ENCODE results near the gene BCLAF1. TPM values are rescaled to one million over a fixed set of nuclear protein-coding genes. Genes with fewer than 3 reads are reported as not detected.

Gene BCLAF1
- total and polyA plus RNA-seq, 12 donors, result 13.1 to 102 (median 92.2) TPM

DNA sequence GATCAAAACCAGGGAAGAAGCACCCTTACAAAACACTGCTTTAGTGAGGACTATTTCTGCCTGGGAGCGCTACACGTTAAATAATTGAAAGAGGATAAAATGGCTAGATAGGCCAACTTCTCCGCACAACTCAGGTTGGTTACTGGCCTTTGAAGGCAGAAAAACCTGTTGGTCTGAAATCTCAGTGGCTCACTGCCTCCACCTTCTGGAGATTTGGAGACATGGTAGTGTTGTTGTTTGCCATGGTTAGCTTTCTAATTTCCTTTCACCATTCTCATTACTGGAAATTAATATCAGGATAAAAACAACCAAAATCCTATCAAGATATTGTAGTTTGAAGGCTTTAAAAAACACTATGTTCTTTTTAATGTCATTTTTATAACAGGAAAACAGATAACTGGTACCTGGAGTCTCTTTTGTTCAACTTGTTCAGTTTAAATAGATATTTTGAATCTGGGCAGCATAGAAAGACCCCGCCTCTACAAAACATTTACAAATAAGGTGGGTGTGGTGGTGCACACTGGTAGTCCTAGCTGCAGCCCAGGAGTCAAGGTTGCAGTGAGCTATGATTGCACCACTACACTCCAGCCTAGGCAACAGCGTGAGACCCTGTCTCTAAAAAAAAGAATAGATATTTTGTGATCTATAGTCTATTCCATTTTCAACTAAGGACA is 27.5 kb upstream of the BCLAF1 start:
- intact Hi-C loops (cut with DNase I), result loop anchor here in 9 of 10 donors (2.0 to 10.0 kb wide), 8 partner anchors 780 to 865 kb away; no protein-coding TSS in a partner anchor

DNA sequence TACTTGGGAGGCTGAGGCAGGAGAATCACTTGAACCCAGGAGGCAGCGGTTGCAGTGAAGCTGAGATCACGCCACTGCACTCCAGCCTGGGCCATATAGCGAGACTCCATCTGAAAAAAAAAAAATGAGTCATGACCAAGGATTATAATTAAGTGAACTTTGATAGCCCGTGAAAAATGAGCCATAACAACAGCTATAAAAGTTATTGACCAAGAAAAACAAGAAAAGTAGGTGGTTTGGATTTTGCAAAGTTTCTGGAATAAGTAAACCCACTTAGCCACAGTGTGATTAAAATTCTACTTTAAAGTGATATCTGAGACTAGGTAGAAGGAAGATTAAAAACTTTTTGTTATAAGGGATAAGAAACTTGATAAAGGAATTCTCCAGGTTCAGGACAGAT is 25.9 kb upstream of the BCLAF1 start:
- H3K9me3 ChIP-seq, result no peaks in the 10 kb centered on the region
- H3K4me3 ChIP-seq, result no peak overlapping the region
- H3K36me3 ChIP-seq, result no peaks in the 10 kb centered on the region
- TF ChIP-seq, protein P1, sequence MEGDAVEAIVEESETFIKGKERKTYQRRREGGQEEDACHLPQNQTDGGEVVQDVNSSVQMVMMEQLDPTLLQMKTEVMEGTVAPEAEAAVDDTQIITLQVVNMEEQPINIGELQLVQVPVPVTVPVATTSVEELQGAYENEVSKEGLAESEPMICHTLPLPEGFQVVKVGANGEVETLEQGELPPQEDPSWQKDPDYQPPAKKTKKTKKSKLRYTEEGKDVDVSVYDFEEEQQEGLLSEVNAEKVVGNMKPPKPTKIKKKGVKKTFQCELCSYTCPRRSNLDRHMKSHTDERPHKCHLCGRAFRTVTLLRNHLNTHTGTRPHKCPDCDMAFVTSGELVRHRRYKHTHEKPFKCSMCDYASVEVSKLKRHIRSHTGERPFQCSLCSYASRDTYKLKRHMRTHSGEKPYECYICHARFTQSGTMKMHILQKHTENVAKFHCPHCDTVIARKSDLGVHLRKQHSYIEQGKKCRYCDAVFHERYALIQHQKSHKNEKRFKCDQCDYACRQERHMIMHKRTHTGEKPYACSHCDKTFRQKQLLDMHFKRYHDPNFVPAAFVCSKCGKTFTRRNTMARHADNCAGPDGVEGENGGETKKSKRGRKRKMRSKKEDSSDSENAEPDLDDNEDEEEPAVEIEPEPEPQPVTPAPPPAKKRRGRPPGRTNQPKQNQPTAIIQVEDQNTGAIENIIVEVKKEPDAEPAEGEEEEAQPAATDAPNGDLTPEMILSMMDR (IDR thresholded peaks at IDR 0.05), result no peak
- intact Hi-C loops (cut with DNase I), result loop anchor here in 8 of 10 donors (5.0 to 10.0 kb wide), 6 partner anchors 778 to 863 kb away; no protein-coding TSS in a partner anchor
- H3K27me3 ChIP-seq, result peaks cover 0 to 6% (median 0%) of the 10 kb centered on the region in 7 donors
- WGBS, 2 donors, result 91 to 92% methylated on average over 4 of the region's 4 CpGs
- ATAC-seq, result no peak
- no peak overlapping the region for H3K27ac ChIP-seq
- no peak for DNase-seq
- H3K4me1 ChIP-seq, result no peaks in the 10 kb centered on the region

More for the DNA sequence above, 27.5 kb upstream of the BCLAF1 start:
- TF ChIP-seq, protein P1 (IDR thresholded peaks at IDR 0.05), result peak; percentile 73 to 88 (median 86)
- ATAC-seq, result peak in 5 of 8 donors; percentile 52 to 73 (median 62)
- Histone ChIP-seq H3K4me1 (no peaks in the 10 kb centered on the region), H3K36me3 (no peaks in the 10 kb centered on the region), H3K4me3 (no peak overlapping the region), H3K27ac (no peak overlapping the region), H3K9me3 (no peaks in the 10 kb centered on the region), H3K27me3 (peaks cover 0 to 6% (median 0%) of the 10 kb centered on the region in 7 donors)
- DNase-seq, result peak in 1 of 2 donors; percentile 45
- 40 to 46% methylated on average over 5 of the region's 5 CpGs for WGBS, 2 donors

DNA sequence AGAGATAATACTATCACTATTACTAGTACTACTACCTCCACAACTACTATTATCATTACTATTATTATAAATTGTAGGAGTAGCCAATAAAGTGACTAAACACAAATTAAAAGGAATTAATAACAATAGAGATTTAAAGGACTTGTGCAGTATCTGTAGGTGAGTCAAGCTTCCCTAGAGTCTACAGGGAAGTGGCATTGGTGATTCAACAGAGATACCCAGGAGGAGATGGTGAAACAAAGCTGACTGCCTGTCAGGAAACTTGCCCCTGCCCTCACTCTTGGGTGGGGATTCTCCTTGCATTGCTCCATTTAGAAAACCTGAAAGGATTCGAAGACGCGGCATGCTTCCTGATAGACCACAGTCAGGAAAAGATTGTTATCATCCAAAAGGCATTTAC is 23.3 kb upstream of the BCLAF1 start:
- Histone ChIP-seq H3K9me3 (no peaks in the 10 kb centered on the region), H3K4me3 (no peak overlapping the region), H3K36me3 (no peaks in the 10 kb centered on the region), H3K27ac (no peak overlapping the region), H3K4me1 (no peaks in the 10 kb centered on the region), H3K27me3 (peaks cover 0 to 6% (median 0%) of the 10 kb centered on the region in 7 donors)
- TF ChIP-seq, protein P1 (IDR thresholded peaks at IDR 0.05), result no peak
- DNase-seq (no peak), ATAC-seq (no peak)
- intact Hi-C loops (cut with DNase I), result loop anchor here in 6 of 10 donors (10.0 kb wide), 2 partner anchors 778 to 808 kb away; no protein-coding TSS in a partner anchor
- 84 to 87% methylated on average over 3 of the region's 3 CpGs for WGBS, 2 donors

DNA sequence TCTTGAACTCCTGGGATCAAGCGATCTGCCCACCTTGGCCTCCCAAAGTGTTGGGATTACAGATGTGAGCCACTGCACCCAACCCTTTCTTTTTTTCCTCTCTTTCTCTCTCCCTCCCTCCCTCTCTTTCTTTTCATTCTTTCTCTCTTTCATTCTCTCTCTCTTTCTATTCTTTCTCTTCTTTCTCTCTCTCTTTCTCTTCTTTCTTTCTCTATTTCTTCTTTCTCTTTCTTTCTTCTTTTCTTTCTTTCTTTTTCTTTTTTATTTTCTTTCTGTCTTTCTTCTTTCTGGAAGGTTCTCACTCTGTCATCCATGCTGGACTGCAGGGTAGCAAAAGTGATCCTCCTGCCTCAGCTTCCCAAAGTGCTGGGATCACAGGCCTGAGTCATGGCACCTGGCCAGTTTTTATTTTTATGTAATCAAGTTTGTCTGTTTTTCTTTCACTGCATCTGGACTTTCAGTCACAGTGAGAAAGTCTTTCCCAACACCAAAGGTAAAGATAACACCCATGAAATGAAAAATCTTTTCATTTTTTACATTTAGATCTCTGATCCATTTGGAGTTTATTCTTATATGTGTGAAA is 20.2 kb upstream of the BCLAF1 start:
- Histone ChIP-seq H3K27me3 (peaks cover 0 to 6% (median 0%) of the 10 kb centered on the region in 7 donors), H3K27ac (no peak overlapping the region), H3K36me3 (no peaks in the 10 kb centered on the region), H3K9me3 (no peaks in the 10 kb centered on the region), H3K4me3 (no peak overlapping the region), H3K4me1 (no peaks in the 10 kb centered on the region)
- TF ChIP-seq, protein P1 (IDR thresholded peaks at IDR 0.05), result no peak
- intact Hi-C loops (cut with DNase I), result loop anchor here in 6 of 10 donors (10.0 kb wide), 2 partner anchors 775 to 805 kb away; no protein-coding TSS in a partner anchor
- DNase-seq, result no peak
- 91 to 96% methylated on average over 1 of the region's 1 CpG for WGBS, 2 donors
- ATAC-seq, result no peak
